Stimulated activated naive CD4-positive, alpha-beta T cell (primary cell): ENCODE data around the gene YIPF1.
"Not testable (repeated sequence)": the region's sequence is repeated elsewhere in the genome, so short reads cannot be mapped to it uniquely, and the experiment has no call there.

ENCODE experiments used
- DNase-seq, 6 experiments: peaks; one replicate each; lab custom pipeline; 2025; lab: John Stamatoyannopoulos, UW

The YIPF1 gene

DNA sequence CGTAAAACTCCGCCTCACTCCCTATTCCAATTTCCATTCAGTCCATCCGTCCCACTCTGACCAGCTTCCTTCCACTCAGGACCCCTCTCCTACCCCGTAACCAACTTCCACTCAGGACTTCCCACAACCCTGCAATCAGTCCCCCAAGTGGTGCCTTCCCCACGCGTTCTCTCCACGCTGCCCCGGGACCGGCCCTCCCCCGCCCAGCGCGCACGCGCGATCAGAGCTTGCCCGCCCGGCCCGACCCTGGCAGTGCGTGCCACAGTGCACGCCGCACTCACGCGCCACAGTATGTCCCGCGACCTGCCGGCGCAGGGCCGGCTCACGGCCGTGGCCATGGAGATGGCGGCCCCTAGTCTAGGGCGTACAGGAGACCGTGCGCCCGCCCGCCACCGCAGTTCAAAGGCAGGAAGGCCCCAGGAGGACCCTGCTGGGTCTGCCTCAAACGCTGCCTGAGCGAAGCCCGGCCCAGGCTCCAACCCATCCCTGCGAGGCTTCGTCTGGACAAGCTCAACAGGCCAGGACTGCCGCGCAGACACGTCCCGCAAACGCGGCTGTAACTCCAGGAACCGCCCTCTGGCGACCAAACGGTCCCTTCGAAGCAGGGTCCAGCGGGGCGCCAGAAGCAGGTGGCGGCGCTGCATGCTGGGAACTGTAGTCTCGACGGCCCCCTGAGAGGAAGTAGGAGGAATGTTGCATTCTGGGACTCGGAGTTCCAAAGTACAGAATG lies 51.5 kb downstream of the YIPF1 start, which contains the start of gene NDC1:
Gene NDC1, minus strand, starts transcription at position 373 of the 730 bp plus-strand sequence. Its CDS starts 35 bp downstream, at position 338.
- DNase-seq, result peak; percentile 82 to 98 (median 90)

GRCh38 chr1:53837646-53837923 lies 52.0 kb downstream of the YIPF1 start:
- DNase-seq, result no peak

GRCh38 chr1:53835491-53835890 lies 54.1 kb downstream of the YIPF1 start:
- DNase-seq, result no peak

DNA sequence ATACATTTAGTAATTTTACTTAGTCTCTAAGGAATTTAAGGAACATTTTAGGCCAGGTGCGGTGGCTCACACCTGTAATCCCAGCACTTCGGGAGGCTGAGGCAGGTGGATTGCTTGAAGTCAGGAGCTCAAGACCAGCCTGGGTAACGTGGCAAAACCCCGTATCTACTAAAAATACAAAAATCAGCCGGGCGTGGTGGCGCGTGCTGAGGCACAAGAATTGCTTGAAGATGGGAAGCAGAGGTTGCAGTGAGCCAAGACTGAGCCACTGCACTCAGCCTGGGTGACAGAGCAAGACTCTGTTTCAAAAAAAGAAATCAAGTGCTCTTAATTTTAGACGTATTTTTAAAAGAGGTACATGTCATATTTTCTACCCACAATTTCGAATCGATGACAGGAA lies 54.8 kb downstream of the YIPF1 start:
- DNase-seq, result no peak

- DNase-seq, result no peak
Measured at GRCh38 chr1:53833393-53833792, 56.2 kb downstream of the YIPF1 start.

GRCh38 chr1:53826367-53826766 lies 63.2 kb downstream of the YIPF1 start:
- DNase-seq, result no peak

DNA sequence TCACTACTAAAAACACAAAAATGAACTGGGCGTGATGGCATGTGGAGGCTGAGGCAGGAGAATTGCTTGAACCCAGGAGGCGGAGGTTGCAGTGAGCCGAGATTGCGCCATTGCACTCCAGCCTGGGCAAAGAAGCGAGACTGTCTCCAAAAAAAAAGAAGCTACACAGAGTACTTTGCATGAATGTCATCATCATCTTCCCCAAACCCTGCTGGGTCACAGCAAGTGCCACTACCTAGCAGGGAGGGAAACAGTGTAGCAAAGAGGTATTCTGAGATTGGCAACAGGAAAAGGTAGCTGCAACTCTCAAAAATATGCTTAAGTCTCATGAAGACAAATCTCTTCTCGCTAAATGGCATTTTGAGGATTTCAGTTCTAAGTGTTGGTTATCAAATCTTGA lies 64.3 kb downstream of the YIPF1 start:
- no peak for DNase-seq

- no peak for DNase-seq
Measured at GRCh38 chr1:53822931-53823330, 66.7 kb downstream of the YIPF1 start.

- DNase-seq, result no peak
Measured at GRCh38 chr1:53821380-53821779, 68.2 kb downstream of the YIPF1 start.

DNA sequence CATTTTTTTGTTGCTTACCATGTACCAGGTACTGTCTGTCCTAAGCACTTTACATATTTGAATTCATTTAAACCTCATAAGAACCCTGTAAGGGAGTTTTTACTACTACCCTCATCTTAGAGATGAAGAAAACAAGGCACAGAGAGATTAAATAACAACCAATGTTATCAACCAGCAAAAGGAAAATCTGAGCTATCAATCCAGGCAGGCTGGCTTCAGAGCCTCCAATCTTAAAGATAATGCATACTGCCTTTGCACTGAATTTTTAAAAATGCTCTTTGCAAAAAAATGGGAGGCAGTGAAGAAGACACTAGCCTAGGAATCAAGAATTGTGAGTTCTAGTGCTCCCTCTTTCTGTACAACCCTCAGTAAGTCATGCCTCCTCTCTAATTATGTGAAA lies 70.2 kb downstream of the YIPF1 start:
- DNase-seq, result no peak

GRCh38 chr1:53816584-53816983 lies 73.0 kb downstream of the YIPF1 start:
- not testable (repeated sequence) for DNase-seq

DNA sequence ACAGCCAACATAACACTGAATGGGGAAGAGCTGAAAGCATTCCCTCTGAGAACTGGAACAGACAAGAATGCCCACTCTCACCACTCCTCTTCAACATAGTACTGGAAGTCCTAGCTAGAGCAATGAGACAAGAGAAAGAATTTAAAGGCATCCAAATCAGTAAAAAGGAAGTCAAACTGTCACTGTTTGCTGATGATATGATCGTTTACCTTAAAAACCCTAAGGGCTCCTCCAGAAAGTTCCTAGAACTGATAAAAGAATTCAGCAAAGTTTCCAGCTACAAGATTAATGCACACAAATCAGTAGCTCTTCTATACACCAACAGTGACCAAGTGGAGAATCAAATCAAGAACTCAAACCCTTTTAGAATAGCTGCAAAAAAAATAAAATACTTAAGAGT lies 74.1 kb downstream of the YIPF1 start:
- DNase-seq, result not testable (repeated sequence)

DNA sequence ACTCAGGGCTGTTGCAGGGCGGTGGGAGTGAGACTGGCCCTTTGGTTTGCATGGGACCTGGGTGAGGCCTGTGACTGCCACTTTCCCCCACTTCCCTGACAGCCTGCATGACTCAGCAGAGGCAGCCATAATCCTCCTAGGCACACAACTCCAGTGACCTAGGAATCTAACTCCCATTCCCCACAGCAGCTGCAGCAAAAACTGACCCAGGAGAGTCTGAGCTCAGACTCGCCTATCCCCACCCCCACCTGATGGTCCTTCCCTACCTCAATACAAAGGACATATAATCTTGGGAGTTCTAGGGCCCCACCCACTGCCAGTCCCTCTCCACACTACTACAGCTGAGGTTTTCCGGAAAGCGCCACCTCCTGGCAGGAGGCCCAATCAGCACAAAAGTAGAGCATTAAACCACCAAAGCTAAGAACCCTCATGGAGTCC lies 78.2 kb downstream of the YIPF1 start:
- DNase-seq, result no peak

GRCh38 chr1:53810497-53810896 lies 79.1 kb downstream of the YIPF1 start:
- no peak for DNase-seq

GRCh38 chr1:53810007-53810406 lies 79.6 kb downstream of the YIPF1 start:
- DNase-seq, result no peak

DNA sequence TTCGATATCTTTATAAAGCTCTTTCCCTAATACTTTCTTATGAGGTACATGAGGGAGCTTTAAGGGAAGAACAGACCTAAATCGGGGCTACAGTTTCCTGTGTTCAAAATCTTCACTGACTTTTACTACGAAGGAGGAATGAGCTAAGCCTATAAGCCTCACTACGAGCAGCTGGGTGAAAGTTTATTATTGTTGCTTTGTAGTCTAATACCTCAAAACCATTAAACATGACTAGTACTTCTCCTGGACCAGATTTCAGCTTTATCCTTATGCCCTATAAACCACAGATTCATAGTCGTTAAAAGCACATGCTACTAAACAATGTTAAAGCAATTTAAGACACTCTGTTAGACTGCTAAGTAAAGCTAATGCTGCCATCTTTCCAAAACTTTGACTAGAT lies 81.7 kb downstream of the YIPF1 start:
- no peak for DNase-seq

- DNase-seq, result no peak
Measured at GRCh38 chr1:53804791-53805505, 84.6 kb downstream of the YIPF1 start.

DNA sequence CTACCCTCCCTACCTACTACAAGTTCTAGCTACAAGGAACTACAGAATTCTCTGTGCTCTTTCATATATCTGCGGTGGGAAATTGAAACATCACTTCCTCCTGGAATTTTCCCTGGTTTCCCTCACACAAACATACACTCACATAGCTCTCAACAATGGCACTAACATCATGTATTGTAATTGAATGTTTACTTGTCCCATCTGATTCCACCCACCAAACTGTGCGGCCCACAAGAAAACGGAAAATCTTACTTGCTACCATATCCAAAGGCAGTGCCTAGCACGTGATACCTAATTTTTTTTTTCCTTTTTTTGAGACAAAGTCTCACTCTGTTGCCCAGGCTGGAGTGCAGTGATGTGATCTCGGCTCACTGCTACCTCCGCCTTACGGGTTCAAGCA lies 85.4 kb downstream of the YIPF1 start:
- no peak for DNase-seq
